ENCODE measurements around the gene PRX. TPM values are rescaled to one million over a fixed set of nuclear protein-coding genes. Genes with fewer than 3 reads are reported as not detected.

Gene PRX
- total RNA-seq, 1 experiment from 2014 or later: 3.4 TPM

GRCh38 chr19:40360708-40361241 is 52.4 kb downstream of the PRX start:
- DNase-seq (ENCODE audit: low read depth, low spot score): no peak
- no peaks in the 10 kb centered on the region for H3K9me3 ChIP-seq (ENCODE audit: control insufficient read depth, insufficient read depth, low read depth, low read length)
- POLR2A ChIA-PET: interaction anchor here (0.7 kb wide), 1 partner anchor 15 kb away, joined by 3 read pairs; no protein-coding TSS in a partner anchor
- no peak overlapping the region for H3K4me3 ChIP-seq (ENCODE audit: low read depth in 2 of 2, low read length in 2 of 2)
- peaks cover 4% of the 10 kb centered on the region; the same call in 1 of the 2 replicates for H3K4me1 ChIP-seq (ENCODE audit: control insufficient read depth, insufficient read depth, low read length)
- H3K27me3 ChIP-seq (ENCODE audit: control insufficient read depth, insufficient read depth, low read length): no peaks in the 10 kb centered on the region
- ATAC-seq: no peak
- intact Hi-C loops (cut with micrococcal nuclease; ENCODE audit: unreplicated experiment): no loop called here
- H3K27ac ChIP-seq (ENCODE audit: low read length): no peak overlapping the region
- in situ Hi-C loops (cut with HindIII; ENCODE audit: low pct_unique_long_range_greater_than_20kb, low sequenced_read_pairs): no loop called here
- CTCF ChIA-PET: no interaction called here
- no TSS peak for BruUV-seq (replicated peaks)
- no peak for TF ChIP-seq POLR2AphosphoS5 (IDR thresholded peaks at IDR 0.05; ENCODE audit: low read depth, low read length)
- no peak for TF ChIP-seq TCF7L2 (IDR thresholded peaks at IDR 0.05; ENCODE audit: low read depth, low read length)
- TF ChIP-seq CTCF (IDR thresholded peaks at IDR 0.05): no peak
- TF ChIP-seq SIN3A (IDR thresholded peaks at IDR 0.05; ENCODE audit: borderline replicate concordance, insufficient read depth, low read depth, low read length): no peak
- TF ChIP-seq REST (IDR thresholded peaks at IDR 0.05; ENCODE audit: insufficient read depth in 1 of 2, low read depth in 2 of 2, low read length in 1 of 2): no peak
- H3K36me3 ChIP-seq (ENCODE audit: control insufficient read depth, insufficient read depth, low read length): no peaks in the 10 kb centered on the region

DNA sequence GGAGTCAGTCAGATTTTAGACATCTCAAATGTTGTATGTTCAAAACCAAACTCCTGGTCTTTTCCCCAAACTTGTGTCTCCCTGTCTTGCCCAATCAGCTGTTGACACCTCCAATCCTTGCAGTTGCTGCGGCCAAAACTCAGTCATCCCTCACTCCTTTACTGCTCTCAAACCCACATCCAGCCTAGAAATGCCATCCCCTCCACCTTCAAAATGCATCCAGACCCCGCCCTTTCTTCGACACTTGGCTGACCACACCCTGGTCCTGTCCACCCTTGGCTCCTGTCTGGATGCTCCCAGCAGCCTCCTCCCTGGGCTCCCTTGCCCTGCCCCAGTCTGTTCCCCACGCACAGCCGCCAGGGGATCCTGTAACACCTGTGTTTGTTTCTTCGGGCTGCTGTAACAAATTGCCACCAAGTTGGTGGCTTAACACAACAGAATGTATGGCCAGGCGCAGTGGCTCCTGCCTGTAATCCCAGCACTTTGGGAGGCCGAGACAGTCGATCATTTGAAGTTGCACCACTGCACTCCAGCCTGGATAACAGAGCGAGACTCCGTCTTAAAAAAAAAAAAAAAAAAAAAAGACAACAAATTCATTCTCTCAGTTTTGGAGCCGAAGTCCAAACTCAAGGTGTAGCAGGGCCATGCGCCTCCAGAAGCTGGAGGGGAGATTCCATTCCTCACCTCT is 53.0 kb downstream of the PRX start:
- no peak for TF ChIP-seq REST (IDR thresholded peaks at IDR 0.05; ENCODE audit: insufficient read depth in 1 of 2, low read depth in 2 of 2, low read length in 1 of 2)
- TF ChIP-seq CTCF (IDR thresholded peaks at IDR 0.05): no peak
- TF ChIP-seq POLR2AphosphoS5 (IDR thresholded peaks at IDR 0.05; ENCODE audit: low read depth, low read length): no peak
- TF ChIP-seq TCF7L2 (IDR thresholded peaks at IDR 0.05; ENCODE audit: low read depth, low read length): no peak
- TF ChIP-seq SIN3A (IDR thresholded peaks at IDR 0.05; ENCODE audit: borderline replicate concordance, insufficient read depth, low read depth, low read length): no peak
- ATAC-seq: no peak
- no peak for DNase-seq (ENCODE audit: low read depth, low spot score)
- H3K27ac ChIP-seq (ENCODE audit: low read length): no peak overlapping the region
- H3K36me3 ChIP-seq (ENCODE audit: control insufficient read depth, insufficient read depth, low read length): no peaks in the 10 kb centered on the region
- BruUV-seq (replicated peaks): no TSS peak
- intact Hi-C loops (cut with micrococcal nuclease; ENCODE audit: unreplicated experiment) (no loop called here), in situ Hi-C loops (cut with HindIII; ENCODE audit: low pct_unique_long_range_greater_than_20kb, low sequenced_read_pairs) (no loop called here)
- CTCF ChIA-PET: no interaction called here
- no peaks in the 10 kb centered on the region for H3K27me3 ChIP-seq (ENCODE audit: control insufficient read depth, insufficient read depth, low read length)
- POLR2A ChIA-PET: interaction anchor here (0.7 kb wide), 1 partner anchor 16 kb away, joined by 3 read pairs; no protein-coding TSS in a partner anchor
- H3K4me3 ChIP-seq (ENCODE audit: low read depth in 2 of 2, low read length in 2 of 2): no peak overlapping the region
- H3K4me1 ChIP-seq (ENCODE audit: control insufficient read depth, insufficient read depth, low read length): peaks cover 4% of the 10 kb centered on the region; the same call in 1 of the 2 replicates
- H3K9me3 ChIP-seq (ENCODE audit: control insufficient read depth, insufficient read depth, low read depth, low read length): no peaks in the 10 kb centered on the region

Measured in Panc1 (cell line).